Mesenchymal stem cell (in vitro differentiated cells and primary cell): ENCODE results near the gene EFNA2.
A peak's percentile ranks its signal among the peaks of the same experiment; 100 is the strongest.
"Not testable (repeated sequence)": the region's sequence is repeated elsewhere in the genome, so short reads cannot be mapped to it uniquely, and the experiment has no call there.

Experiments used
- DNase-seq: peaks from one replicate; pipeline ENCODE4 v3.0.0-alpha.2; 2013
- H2AFZ ChIP-seq: one replicate; pipeline ENCODE4 v1.6.1; 2013; ENCODE audit warnings: low read depth, mild to moderate bottlenecking, control low read depth, inconsistent platforms, low read length, moderate library complexity
- H2AK5ac ChIP-seq: 2 replicates; pipeline ENCODE4 v1.6.1; 2013; ENCODE audit warnings: low read length, moderate library complexity, mild to moderate bottlenecking, inconsistent platforms; ENCODE audit not compliant: severe bottlenecking
- H2BK120ac ChIP-seq: one replicate; pipeline ENCODE4 v1.6.1; 2013; ENCODE audit warnings: low read depth, mild to moderate bottlenecking, inconsistent platforms, low read length, moderate library complexity
- H2BK12ac ChIP-seq, 2 experiments: one replicate each; pipeline ENCODE4 v1.6.1; 2013; ENCODE audit warnings: inconsistent platforms in 2 of 2, low read length in 2 of 2, mild to moderate bottlenecking in 2 of 2, moderate library complexity in 2 of 2, control low read depth in 1 of 2
- H2BK15ac ChIP-seq: one replicate; pipeline ENCODE4 v1.6.1; 2013; ENCODE audit warnings: mild to moderate bottlenecking, low read depth, inconsistent platforms; ENCODE audit not compliant: poor library complexity, severe bottlenecking
- H2BK5ac ChIP-seq: 2 replicates; pipeline ENCODE4 v1.6.1; 2013; ENCODE audit warnings: low read depth, mild to moderate bottlenecking, low read length, control low read depth, inconsistent platforms; ENCODE audit not compliant: poor library complexity, severe bottlenecking
- H3K14ac ChIP-seq, 2 experiments: one replicate each; pipeline ENCODE4 v1.6.1; 2013; ENCODE audit warnings: inconsistent platforms in 2 of 2, low read length in 2 of 2, control low read depth in 1 of 2, mild to moderate bottlenecking in 1 of 2, moderate library complexity in 1 of 2
- H3K18ac ChIP-seq, 2 experiments: one replicate each; pipeline ENCODE4 v1.6.1; 2013; ENCODE audit warnings: inconsistent platforms in 2 of 2, low read length in 2 of 2, control low read depth in 1 of 2, low read depth in 1 of 2, mild to moderate bottlenecking in 1 of 2
- H3K23ac ChIP-seq, 2 experiments: one replicate each; pipeline ENCODE4 v1.6.1; 2013; ENCODE audit warnings: inconsistent platforms in 2 of 2, low read length in 2 of 2, mild to moderate bottlenecking in 2 of 2, moderate library complexity in 2 of 2, control low read depth in 1 of 2
- H3K27ac ChIP-seq: 2 replicates; pipeline ENCODE4 v1.5.1; 2013; ENCODE audit warnings: mild to moderate bottlenecking, moderate library complexity, low read length, control low read depth, inconsistent platforms; ENCODE audit not compliant: poor library complexity, severe bottlenecking
- H3K27me3 ChIP-seq, 2 experiments: 2 replicates each; pipeline versions ENCODE4 v1.6.1 to v1.7.0; 2013; ENCODE audit warnings: low read length in 2 of 2, mild to moderate bottlenecking in 2 of 2, moderate library complexity in 2 of 2, control low read depth in 1 of 2, inconsistent platforms in 1 of 2; ENCODE audit not compliant: control insufficient read depth in 1 of 2, insufficient read depth in 1 of 2
- H3K36me3 ChIP-seq, 2 experiments: 2 replicates each; pipeline versions ENCODE4 v1.6.1 to v1.7.0; 2013; ENCODE audit warnings: low read length in 2 of 2, control low read depth in 1 of 2, inconsistent platforms in 1 of 2, low read depth in 1 of 2, mild to moderate bottlenecking in 1 of 2; ENCODE audit not compliant: insufficient read depth in 2 of 2, control insufficient read depth in 1 of 2
- H3K4ac ChIP-seq, 2 experiments: one replicate each; pipeline ENCODE4 v1.6.1; 2013; ENCODE audit warnings: inconsistent platforms in 2 of 2, low read length in 2 of 2, mild to moderate bottlenecking in 2 of 2, moderate library complexity in 2 of 2, control low read depth in 1 of 2, low read depth in 1 of 2
- H3K4me1 ChIP-seq: 2 replicates; pipeline ENCODE4 v1.6.1; 2013; ENCODE audit warnings: low read depth, low read length, control low read depth; ENCODE audit not compliant: control insufficient read depth, insufficient read depth
- H3K4me2 ChIP-seq: 2 replicates; pipeline ENCODE4 v1.6.1; 2013; ENCODE audit warnings: low read length, mild to moderate bottlenecking, inconsistent platforms; ENCODE audit not compliant: poor library complexity, severe bottlenecking
- H3K4me3 ChIP-seq, 2 experiments: 2 replicates each; pipeline versions ENCODE4 v1.5.1 to v1.7.0; 2013; ENCODE audit warnings: low read length in 2 of 2, mild to moderate bottlenecking in 2 of 2, control low read depth in 1 of 2, low read depth in 1 of 2; ENCODE audit not compliant: insufficient read depth in 1 of 2
- H3K79me1 ChIP-seq: replicated peaks from 2 replicates; pipeline ENCODE4 v1.6.1; 2013; ENCODE audit warnings: mild to moderate bottlenecking, control low read depth, low read length, inconsistent platforms; ENCODE audit not compliant: poor library complexity, severe bottlenecking
- H3K9ac ChIP-seq: 2 replicates; pipeline ENCODE4 v1.7.0; 2013; ENCODE audit warnings: mild to moderate bottlenecking, low read length, moderate library complexity
- H3K9me3 ChIP-seq: 2 replicates; pipeline ENCODE4 v1.7.0; 2013; ENCODE audit warnings: mild to moderate bottlenecking, low read length; ENCODE audit not compliant: control insufficient read depth
- H4K8ac ChIP-seq: one replicate; pipeline ENCODE4 v1.6.1; 2013; ENCODE audit warnings: inconsistent platforms, mild to moderate bottlenecking, low read length, moderate library complexity
- H4K91ac ChIP-seq: one replicate; pipeline ENCODE4 v1.6.1; 2013; ENCODE audit warnings: mild to moderate bottlenecking, low read length, inconsistent platforms
- WGBS: methylation state at CpG from one replicate; pipeline ENCODE4 v1.1.7; 2013; ENCODE audit warnings: mixed read lengths; 5-methylcytosine and 5-hydroxymethylcytosine counted together

EFNA2 gene

DNA sequence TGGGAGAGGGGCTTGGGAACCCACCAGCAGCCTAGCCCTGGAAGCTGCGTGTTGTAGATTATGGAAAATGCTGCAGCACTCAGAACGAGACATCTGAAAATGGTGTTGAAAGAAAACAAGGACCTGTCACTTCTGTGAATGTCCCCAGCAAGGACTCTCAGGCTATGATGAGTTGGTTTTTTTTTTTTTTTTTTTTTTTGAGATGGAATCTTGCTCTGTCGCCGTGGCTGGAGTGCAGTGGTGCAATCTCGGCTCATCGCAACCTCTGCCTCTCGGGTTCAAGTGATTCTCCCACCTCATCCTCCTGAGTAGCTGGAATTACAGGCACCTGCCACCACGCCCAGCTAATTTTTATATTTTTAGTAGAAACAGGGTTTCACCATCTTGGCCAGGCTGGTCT, 46.5 kb downstream of the EFNA2 start:
- DNase-seq, H3K4me2 ChIP-seq, H3K79me1 ChIP-seq, H3K18ac ChIP-seq, H3K9ac ChIP-seq, H2BK5ac ChIP-seq, H2AK5ac ChIP-seq, H3K4me1 ChIP-seq, H2BK15ac ChIP-seq, H2BK12ac ChIP-seq, H3K9me3 ChIP-seq, H3K23ac ChIP-seq, H2BK120ac ChIP-seq, H3K27ac ChIP-seq, H3K4me3 ChIP-seq, H3K14ac ChIP-seq, H4K91ac ChIP-seq, H4K8ac ChIP-seq, H3K36me3 ChIP-seq, H3K27me3 ChIP-seq, H2AFZ ChIP-seq, H3K4ac ChIP-seq: not testable (repeated sequence)
- WGBS: 94% methylated on average over 6 of the region's 8 CpGs

DNA sequence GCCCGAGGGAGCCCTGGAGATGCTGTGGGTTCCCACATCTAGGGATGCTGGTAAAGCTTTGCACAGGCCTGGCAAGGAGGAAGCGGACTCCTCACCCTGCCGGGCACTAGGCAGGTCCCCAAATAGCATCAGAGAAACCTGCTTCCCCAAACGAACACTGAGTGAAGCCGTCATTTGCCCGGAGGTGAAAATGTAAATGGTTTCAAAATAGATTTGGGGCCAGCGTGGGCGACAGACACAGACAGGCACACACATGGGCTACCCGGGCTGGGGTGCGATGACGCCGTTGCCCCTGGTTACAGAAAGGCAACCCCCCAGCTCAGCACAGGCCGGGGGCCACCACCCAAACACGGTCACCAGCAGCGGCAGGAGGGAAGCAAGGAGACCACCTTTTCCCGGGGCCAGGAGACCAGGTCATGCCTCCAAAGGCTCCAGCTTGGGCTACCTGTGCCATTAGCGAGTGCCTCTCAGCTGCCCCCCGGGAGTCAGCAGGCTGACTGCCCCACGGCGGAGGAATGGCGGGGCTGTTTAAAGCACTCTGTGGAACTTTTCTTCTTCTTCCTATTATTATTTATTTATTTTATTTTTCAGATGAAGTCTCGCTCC, 50.5 kb downstream of the EFNA2 start:
- no peaks in the 10 kb centered on the region for H3K4me1 ChIP-seq
- H3K14ac ChIP-seq: no peak overlapping the region
- H2BK5ac ChIP-seq: no peak overlapping the region
- no peak overlapping the region for H3K4me3 ChIP-seq
- H3K36me3 ChIP-seq: no peaks in the 10 kb centered on the region
- no peak overlapping the region for H3K18ac ChIP-seq
- no peaks in the 10 kb centered on the region for H3K9me3 ChIP-seq
- H3K23ac ChIP-seq: no peak overlapping the region
- no peak overlapping the region for H2BK15ac ChIP-seq
- H3K4me2 ChIP-seq: no peak overlapping the region
- no peak overlapping the region for H4K8ac ChIP-seq
- no peak overlapping the region for H3K4ac ChIP-seq
- no peak overlapping the region for H2AFZ ChIP-seq
- no peak overlapping the region for H2AK5ac ChIP-seq
- H2BK12ac ChIP-seq: no peak overlapping the region
- H3K27me3 ChIP-seq: peaks cover 0 to 27% of the 10 kb centered on the region in 2 experiments
- no peak overlapping the region for H3K9ac ChIP-seq
- DNase-seq: no peak
- WGBS: 94% methylated on average over 17 of the region's 22 CpGs
- no peak overlapping the region for H2BK120ac ChIP-seq
- H3K27ac ChIP-seq: no peak overlapping the region
- H3K79me1 ChIP-seq: no peaks in the 10 kb centered on the region
- no peak overlapping the region for H4K91ac ChIP-seq

DNA sequence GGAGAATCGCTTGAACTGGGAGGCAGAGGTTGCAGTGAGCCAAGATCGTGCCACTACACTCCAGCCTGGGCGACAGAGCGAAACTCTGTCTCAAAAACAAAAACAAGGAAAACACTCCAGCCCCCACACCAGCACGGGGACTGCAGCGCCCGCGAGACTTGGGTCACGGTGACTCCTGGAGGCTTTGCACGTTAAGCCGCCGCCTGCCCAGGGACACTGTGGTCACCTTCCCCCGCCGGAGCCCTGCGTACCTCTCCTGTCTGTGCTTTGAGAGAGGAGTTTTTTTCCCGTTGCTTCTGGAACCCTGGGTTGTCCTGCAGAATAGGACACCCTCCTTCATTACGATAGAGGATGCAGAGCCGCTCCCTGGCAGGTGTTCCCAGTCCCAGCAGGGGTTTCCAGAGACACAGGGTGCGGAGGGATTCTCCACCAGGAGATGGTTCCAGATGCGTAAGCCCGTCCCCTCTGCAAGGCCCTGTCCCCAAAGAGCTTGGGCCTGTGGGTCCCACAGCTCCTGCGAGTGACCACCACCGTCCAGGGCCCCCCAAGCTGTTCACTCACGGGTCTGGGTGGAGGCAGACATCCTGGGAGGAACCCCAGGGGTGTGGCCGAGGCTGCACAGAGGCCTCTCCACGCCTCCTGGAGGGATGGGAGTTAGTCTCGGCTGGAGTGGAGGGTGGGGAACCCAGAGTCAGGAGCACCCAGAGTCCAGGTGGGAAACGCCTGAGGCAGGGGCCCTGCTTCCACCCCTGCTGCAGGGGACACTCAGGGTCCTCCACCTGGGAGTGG, 55.2 kb downstream of the EFNA2 start:
- Histone ChIP-seq H3K4me3 (no peak overlapping the region), H2AK5ac (no peak overlapping the region), H3K4ac (no peak overlapping the region), H2AFZ (no peak overlapping the region), H2BK5ac (no peak overlapping the region), H3K79me1 (no peaks in the 10 kb centered on the region), H2BK120ac (no peak overlapping the region), H4K8ac (no peak overlapping the region), H3K27me3 (peaks cover 0 to 20% of the 10 kb centered on the region in 2 experiments), H3K36me3 (no peaks in the 10 kb centered on the region), H4K91ac (peak overlapping the region; percentile 35), H3K4me1 (no peaks in the 10 kb centered on the region), H3K14ac (no peak overlapping the region), H3K18ac (no peak overlapping the region), H3K23ac (no peak overlapping the region), H3K9me3 (no peaks in the 10 kb centered on the region), H3K4me2 (no peak overlapping the region), H2BK12ac (no peak overlapping the region), H3K9ac (no peak overlapping the region), H2BK15ac (no peak overlapping the region), H3K27ac (no peak overlapping the region)
- no peak for DNase-seq
- WGBS: 83% methylated on average over 28 of the region's 28 CpGs

DNA sequence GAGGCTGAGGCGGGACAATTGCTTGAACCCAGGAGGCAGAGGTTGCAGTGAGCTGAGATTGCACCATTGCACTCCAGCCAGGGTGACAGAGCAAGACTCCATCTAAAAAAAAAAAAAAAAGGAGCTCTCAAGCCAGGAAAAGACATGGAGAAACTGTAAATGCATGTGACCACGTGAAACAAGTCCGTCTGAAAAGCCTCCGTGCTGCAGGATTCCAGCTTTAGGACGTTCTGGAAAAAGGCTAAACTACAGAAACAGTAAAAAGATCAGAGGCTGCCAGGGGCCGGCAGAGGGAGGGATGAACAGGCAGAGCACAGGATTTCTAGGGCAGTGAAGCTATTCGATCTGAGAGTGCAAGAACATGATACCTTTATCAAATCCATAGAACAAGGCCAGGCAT, 57.4 kb downstream of the EFNA2 start:
- Histone ChIP-seq H3K36me3 (no peaks in the 10 kb centered on the region), H3K9me3 (no peaks in the 10 kb centered on the region), H3K79me1 (no peaks in the 10 kb centered on the region), H3K4me1 (no peaks in the 10 kb centered on the region), H2BK15ac (no peak overlapping the region), H2AFZ (no peak overlapping the region), H2BK120ac (no peak overlapping the region), H3K4me2 (no peak overlapping the region), H3K18ac (no peak overlapping the region), H3K9ac (no peak overlapping the region), H3K4me3 (no peak overlapping the region), H2BK12ac (no peak overlapping the region), H3K4ac (no peak overlapping the region), H3K14ac (no peak overlapping the region), H3K27me3 (peaks cover 0 to 20% of the 10 kb centered on the region in 2 experiments), H3K23ac (no peak overlapping the region), H2AK5ac (no peak overlapping the region), H4K8ac (no peak overlapping the region), H4K91ac (no peak overlapping the region), H3K27ac (no peak overlapping the region), H2BK5ac (no peak overlapping the region)
- WGBS: 83% methylated on average over 7 of the region's 7 CpGs
- DNase-seq: no peak
